Kidney glomerular epithelial cell (primary cell): ENCODE data around the gene BTG4.

Source experiments
- DNase-seq: peaks from one replicate; lab custom pipeline; 2025; lab: John Stamatoyannopoulos, UW

Gene BTG4

GRCh38 chr11:111455291-111456085 is 56.7 kb downstream of the BTG4 start:
- DNase-seq: no peak

GRCh38 chr11:111454561-111455192 is 57.5 kb downstream of the BTG4 start:
- DNase-seq: peak; percentile 15

- no peak for DNase-seq
Measured at GRCh38 chr11:111452817-111453552, 59.2 kb downstream of the BTG4 start.

- DNase-seq: no peak
Measured at GRCh38 chr11:111452146-111452545, 60.0 kb downstream of the BTG4 start.

GRCh38 chr11:111450480-111451320 is 61.5 kb downstream of the BTG4 start:
- no peak for DNase-seq

- DNase-seq: no peak
Measured at GRCh38 chr11:111449696-111450479, 62.3 kb downstream of the BTG4 start.

GRCh38 chr11:111448831-111449557 is 63.2 kb downstream of the BTG4 start:
- no peak for DNase-seq

- DNase-seq: no peak
Measured at GRCh38 chr11:111448414-111448813, 63.8 kb downstream of the BTG4 start.

GRCh38 chr11:111447931-111448330 is 64.3 kb downstream of the BTG4 start:
- no peak for DNase-seq

GRCh38 chr11:111447112-111447471 is 65.1 kb downstream of the BTG4 start:
- DNase-seq: no peak

GRCh38 chr11:111446404-111447111 is 65.6 kb downstream of the BTG4 start:
- peak; percentile 88 for DNase-seq

- no peak for DNase-seq
Measured at GRCh38 chr11:111445586-111445985, 66.6 kb downstream of the BTG4 start.
